ENCODE measurements around the gene CADM2.

GRCh38 chr3:85041562-85042055, 82.8 kb downstream of the CADM2 start:
- TF ChIP-seq, protein P1, sequence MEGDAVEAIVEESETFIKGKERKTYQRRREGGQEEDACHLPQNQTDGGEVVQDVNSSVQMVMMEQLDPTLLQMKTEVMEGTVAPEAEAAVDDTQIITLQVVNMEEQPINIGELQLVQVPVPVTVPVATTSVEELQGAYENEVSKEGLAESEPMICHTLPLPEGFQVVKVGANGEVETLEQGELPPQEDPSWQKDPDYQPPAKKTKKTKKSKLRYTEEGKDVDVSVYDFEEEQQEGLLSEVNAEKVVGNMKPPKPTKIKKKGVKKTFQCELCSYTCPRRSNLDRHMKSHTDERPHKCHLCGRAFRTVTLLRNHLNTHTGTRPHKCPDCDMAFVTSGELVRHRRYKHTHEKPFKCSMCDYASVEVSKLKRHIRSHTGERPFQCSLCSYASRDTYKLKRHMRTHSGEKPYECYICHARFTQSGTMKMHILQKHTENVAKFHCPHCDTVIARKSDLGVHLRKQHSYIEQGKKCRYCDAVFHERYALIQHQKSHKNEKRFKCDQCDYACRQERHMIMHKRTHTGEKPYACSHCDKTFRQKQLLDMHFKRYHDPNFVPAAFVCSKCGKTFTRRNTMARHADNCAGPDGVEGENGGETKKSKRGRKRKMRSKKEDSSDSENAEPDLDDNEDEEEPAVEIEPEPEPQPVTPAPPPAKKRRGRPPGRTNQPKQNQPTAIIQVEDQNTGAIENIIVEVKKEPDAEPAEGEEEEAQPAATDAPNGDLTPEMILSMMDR (IDR thresholded peaks at IDR 0.05), result no peak
- no peak for TF ChIP-seq POLR2A (IDR thresholded peaks at IDR 0.05)

Data from adrenal gland (tissue), 5 donors.